Aorta (tissue), 5 donors: ENCODE measurements around the gene LDLRAD4. TPM values are rescaled to one million over a fixed set of nuclear protein-coding genes. Genes with fewer than 3 reads are reported as not detected.
A peak's percentile ranks its signal among the peaks of the same experiment; 100 is the strongest.

Experiments used
- ATAC-seq: fragments of 200-7000 bp; cut with Tn5 transposase; one replicate; pipeline ENCODE4 v1.9.1; 2022; ENCODE audit warnings: moderate library complexity; ENCODE audit not compliant: low FRiP score
- DNase-seq, 2 donors: peaks; one replicate each; pipeline ENCODE4 v3.0.0-alpha.2; 2020
- H3K27ac ChIP-seq, 2 donors: one replicate each; pipeline ENCODE4 v1.5.1; 2013; ENCODE audit warnings: low read length in 2 of 2, mild to moderate bottlenecking in 2 of 2, moderate library complexity in 2 of 2, control low read depth in 1 of 2, inconsistent platforms in 1 of 2, low read depth in 1 of 2
- H3K27me3 ChIP-seq, 2 donors: one replicate each; pipeline ENCODE4 v1.6.1; 2013; ENCODE audit warnings: control low read depth in 1 of 2, low read length in 1 of 2, mild to moderate bottlenecking in 1 of 2, moderate library complexity in 1 of 2; ENCODE audit not compliant: insufficient read depth in 2 of 2, control insufficient read depth in 1 of 2
- H3K36me3 ChIP-seq, 2 donors: one replicate each; pipeline ENCODE4 v1.6.1; 2013; ENCODE audit warnings: control low read depth in 1 of 2, low read length in 1 of 2, mild to moderate bottlenecking in 1 of 2; ENCODE audit not compliant: insufficient read depth in 2 of 2, control insufficient read depth in 1 of 2
- H3K4me1 ChIP-seq, 2 donors: one replicate each; pipeline ENCODE4 v1.6.1; 2013; ENCODE audit warnings: low read length in 2 of 2, control low read depth in 1 of 2, mild to moderate bottlenecking in 1 of 2, moderate library complexity in 1 of 2; ENCODE audit not compliant: insufficient read depth in 2 of 2, control insufficient read depth in 1 of 2
- H3K4me3 ChIP-seq, 2 donors: one replicate each; pipeline ENCODE4 v1.5.1; 2013; ENCODE audit warnings: low read length in 2 of 2, control low read depth in 1 of 2, mild to moderate bottlenecking in 1 of 2
- H3K9me3 ChIP-seq: one replicate; pipeline ENCODE4 v1.6.1; 2013; ENCODE audit warnings: mild to moderate bottlenecking, low read length; ENCODE audit not compliant: control insufficient read depth
- WGBS, 2 donors: extraction: QIAGEN DNeasy Blood & Tissue Kit; methylation state at CpG; one replicate each; pipeline ENCODE4 v1.1.7; 2013; 5-methylcytosine and 5-hydroxymethylcytosine counted together
- intact Hi-C, 2 donors: fragments of 100-400 bp; cut with DNase I; formaldehyde crosslinking; loops; one replicate each; pipeline versions ENCODE4 v1.14.2 to v1.15.0; 2022
- polyA plus RNA-seq, 2 donors: library from polyadenylated mRNA; stranded (reverse); fragments of 200-250 nt; gene quantifications; one replicate each; pipeline ENCODE4 v1.2.3, GENCODE V29; 2013
- total RNA-seq, 2 donors: library from RNA; stranded (reverse); fragmentation: NEBNext Ultra II Directional; extraction: Animal tissue kit (Norgen Biotek cat#: 25700); gene quantifications; one replicate each; pipeline ENCODE4 v1.2.1, GENCODE V29; 2021
- donor health status: healthy with polysubstance abuse.
- donor health status: Bipolar disorder and iron deficiency.
- donor health status: DM: no; HTN: no; CAD: no.
- donor health status: DM: no; HTN: no; CAD: no.
- donor health status: DM: yes; HTN: yes; CAD: no.

LDLRAD4 gene
- total and polyA plus RNA-seq, 4 donors: 7.0 to 112 (median 36.9) TPM

- H3K4me1 ChIP-seq: peaks cover 3 to 7% of the 10 kb centered on the region in 2 donors
- intact Hi-C loops: loop anchor here (5.0 to 10.0 kb wide), 3 partner anchors 72 to 185 kb away; no protein-coding TSS in a partner anchor
- 86 to 87% methylated on average over 15 of the region's 15 CpGs for WGBS, 2 donors
- no peaks in the 10 kb centered on the region for H3K36me3 ChIP-seq
- H3K9me3 ChIP-seq: no peaks in the 10 kb centered on the region
- H3K27me3 ChIP-seq: no peaks in the 10 kb centered on the region
- ATAC-seq: no peak
- DNase-seq: no peak
- H3K4me3 ChIP-seq: no peak overlapping the region
- no peak overlapping the region for H3K27ac ChIP-seq
These were observed 211.4 kb downstream of the LDLRAD4 start for GRCh38 chr18:13429884-13430510.

- no peaks in the 10 kb centered on the region for H3K27me3 ChIP-seq
- peaks cover 3 to 8% of the 10 kb centered on the region in 2 donors for H3K4me1 ChIP-seq
- H3K27ac ChIP-seq: no peak overlapping the region
- DNase-seq (no peak), ATAC-seq (no peak)
- intact Hi-C loops: loop anchor here (5.0 to 10.0 kb wide), 3 partner anchors 72 to 184 kb away; no protein-coding TSS in a partner anchor
- H3K4me3 ChIP-seq: no peak overlapping the region
- no peaks in the 10 kb centered on the region for H3K9me3 ChIP-seq
- H3K36me3 ChIP-seq: no peaks in the 10 kb centered on the region
- WGBS, 2 donors: 96 to 97% methylated on average over 4 of the region's 4 CpGs
These were observed 212.1 kb downstream of the LDLRAD4 start for GRCh38 chr18:13430663-13431062.

GRCh38 chr18:13431886-13432285 is 213.3 kb downstream of the LDLRAD4 start:
- ATAC-seq (no peak), DNase-seq (no peak)
- no peaks in the 10 kb centered on the region for H3K27me3 ChIP-seq
- H3K4me1 ChIP-seq: peaks cover 3 to 8% of the 10 kb centered on the region in 2 donors
- no peaks in the 10 kb centered on the region for H3K9me3 ChIP-seq
- intact Hi-C loops: loop anchor here (5.0 to 10.0 kb wide), 3 partner anchors 70 to 183 kb away; no protein-coding TSS in a partner anchor
- H3K27ac ChIP-seq: no peak overlapping the region
- no peak overlapping the region for H3K4me3 ChIP-seq
- H3K36me3 ChIP-seq: no peaks in the 10 kb centered on the region
- WGBS, 2 donors: 93% methylated on average over 16 of the region's 16 CpGs

- intact Hi-C loops: loop anchor here (5.0 to 10.0 kb wide), 3 partner anchors 69 to 182 kb away; no protein-coding TSS in a partner anchor
- ATAC-seq (no peak), DNase-seq (no peak)
- H3K4me3 ChIP-seq: no peak overlapping the region
- H3K36me3 ChIP-seq: no peaks in the 10 kb centered on the region
- no peaks in the 10 kb centered on the region for H3K9me3 ChIP-seq
- WGBS, 2 donors: 68 to 69% methylated on average over 3 of the region's 3 CpGs
- H3K27ac ChIP-seq: no peak overlapping the region
- H3K27me3 ChIP-seq: no peaks in the 10 kb centered on the region
- H3K4me1 ChIP-seq: peaks cover 3 to 8% of the 10 kb centered on the region in 2 donors
These were observed 214.6 kb downstream of the LDLRAD4 start for GRCh38 chr18:13433125-13433524.

GRCh38 chr18:13433685-13434084 is 215.1 kb downstream of the LDLRAD4 start:
- intact Hi-C loops: loop anchor here (5.0 to 10.0 kb wide), 3 partner anchors 69 to 181 kb away; no protein-coding TSS in a partner anchor

GRCh38 chr18:13434854-13435253 is 216.3 kb downstream of the LDLRAD4 start:
- Histone ChIP-seq H3K27me3 (no peaks in the 10 kb centered on the region), H3K36me3 (no peaks in the 10 kb centered on the region), H3K9me3 (no peaks in the 10 kb centered on the region), H3K27ac (peak overlapping the region in 1 of 2 donors; percentile 50), H3K4me1 (peaks cover 3 to 8% of the 10 kb centered on the region in 2 donors), H3K4me3 (no peak overlapping the region)
- WGBS, 2 donors: 32 to 40% methylated on average over 5 of the region's 5 CpGs
- ATAC-seq (no peak), DNase-seq (no peak)
- intact Hi-C loops: loop anchor here (5.0 to 10.0 kb wide), 5 partner anchors 67 to 218 kb away; partner anchors contain the start of gene LDLRAD4 (in 1 of the 2)

More at GRCh38 chr18:13433685-13434084, 215.1 kb downstream of the LDLRAD4 start:
- H3K9me3 ChIP-seq: no peaks in the 10 kb centered on the region
- H3K27ac ChIP-seq: no peak overlapping the region
- H3K27me3 ChIP-seq: no peaks in the 10 kb centered on the region
- 51 to 55% methylated on average over 5 of the region's 5 CpGs for WGBS, 2 donors
- no peak overlapping the region for H3K4me3 ChIP-seq
- H3K4me1 ChIP-seq: peaks cover 3 to 8% of the 10 kb centered on the region in 2 donors
- no peak for ATAC-seq
- DNase-seq: no peak
- no peaks in the 10 kb centered on the region for H3K36me3 ChIP-seq

GRCh38 chr18:13435586-13436333 is 217.2 kb downstream of the LDLRAD4 start:
- no peaks in the 10 kb centered on the region for H3K36me3 ChIP-seq
- intact Hi-C loops: loop anchor here (5.0 to 10.0 kb wide), 4 partner anchors 67 to 218 kb away; partner anchors contain the start of gene LDLRAD4 (in 1 of the 2)
- no peak overlapping the region for H3K4me3 ChIP-seq
- WGBS, 2 donors: 19 to 26% methylated on average over 7 of the region's 7 CpGs
- no peaks in the 10 kb centered on the region for H3K9me3 ChIP-seq
- H3K27me3 ChIP-seq: no peaks in the 10 kb centered on the region
- peak overlapping the region; percentile 8 to 97 for H3K27ac ChIP-seq
- peaks cover 3 to 8% of the 10 kb centered on the region in 2 donors for H3K4me1 ChIP-seq
- ATAC-seq: peak; percentile 82
- peak; percentile 75 to 87 for DNase-seq

GRCh38 chr18:13436576-13436975 is 218.0 kb downstream of the LDLRAD4 start:
- no peak overlapping the region for H3K4me3 ChIP-seq
- H3K9me3 ChIP-seq: no peaks in the 10 kb centered on the region
- H3K27me3 ChIP-seq: no peaks in the 10 kb centered on the region
- ATAC-seq (no peak), DNase-seq (no peak)
- intact Hi-C loops: loop anchor here (5.0 to 10.0 kb wide), 4 partner anchors 66 to 219 kb away; partner anchors contain the start of gene LDLRAD4 (in 1 of the 2)
- no peaks in the 10 kb centered on the region for H3K36me3 ChIP-seq
- WGBS, 2 donors: 40 to 41% methylated on average over 8 of the region's 8 CpGs
- peaks cover 3 to 8% of the 10 kb centered on the region in 2 donors for H3K4me1 ChIP-seq
- peak overlapping the region; percentile 41 to 62 for H3K27ac ChIP-seq
